ENCODE data around the gene HNF1A. TPM values are rescaled to one million over a fixed set of nuclear protein-coding genes. Genes with fewer than 3 reads are reported as not detected.

HNF1A gene
- total and polyA plus RNA-seq, 2 of the 13 experiments (the other 11 are each of a cell fraction or from before 2014, with no cell fraction given) = 13.4 to 34.7 TPM

- TF ChIP-seq ATM (IDR thresholded peaks at IDR 0.05; ENCODE audit: borderline replicate concordance) (no peak), ZNF652 (CRISPR knock-in tag; IDR thresholded peaks at IDR 0.05; ENCODE audit: borderline replicate concordance, low read depth) (no peak), HDAC6 (IDR thresholded peaks at IDR 0.05; ENCODE audit: low read depth, low read length) (no peak), ZSCAN9 (CRISPR knock-in tag; IDR thresholded peaks at IDR 0.05; ENCODE audit: borderline replicate concordance) (0 out of 2 replicates have a peak, but pooled peaks have one; percentile 31), SNRNP70 (IDR thresholded peaks at IDR 0.05; ENCODE audit: low read depth, low read length) (no peak), ZNF772 (CRISPR knock-in tag; IDR thresholded peaks at IDR 0.05) (0 out of 2 replicates have a peak, but pooled peaks have one; percentile 35), ZNF788 (CRISPR knock-in tag; IDR thresholded peaks at IDR 0.05; ENCODE audit: borderline replicate concordance) (0 out of 2 replicates have a peak, but pooled peaks have one; percentile 17), POLR2A (IDR thresholded peaks at IDR 0.05; ENCODE audit: insufficient read depth in 1 of 2, low read depth in 2 of 2, low read length in 2 of 2) (peak in 1 of 2 experiments; percentile 11; a peak in 1 of 4 replicates), MTERF4 (CRISPR knock-in tag; IDR thresholded peaks at IDR 0.05) (no peak), ZNF740 (CRISPR knock-in tag; IDR thresholded peaks at IDR 0.05) (no peak), MLLT10 (CRISPR knock-in tag; IDR thresholded peaks at IDR 0.05) (no peak), ZSCAN22 (CRISPR knock-in tag; IDR thresholded peaks at IDR 0.05) (no peak), ZNF644 (CRISPR knock-in tag; IDR thresholded peaks at IDR 0.05; ENCODE audit: low read depth) (no peak), FOXA1 (IDR thresholded peaks at IDR 0.05) (no peak), FOXA1 (CRISPR knock-in tag; IDR thresholded peaks at IDR 0.05) (peak; percentile 83), ZSCAN30 (CRISPR knock-in tag; IDR thresholded peaks at IDR 0.05) (no peak), ZNF296 (CRISPR knock-in tag; conservative IDR thresholded peaks at IDR 0.05) (no peak), GPBP1L1 (CRISPR knock-in tag; IDR thresholded peaks at IDR 0.05) (no peak), TBX2 (CRISPR knock-in tag; IDR thresholded peaks at IDR 0.05; ENCODE audit: borderline replicate concordance) (no peak), TEAD3 (CRISPR knock-in tag; optimal IDR thresholded peaks at IDR 0.05; ENCODE audit: borderline replicate concordance) (peak; percentile 23), ZNF629 (CRISPR knock-in tag; conservative IDR thresholded peaks at IDR 0.05) (0 out of 2 replicates have a peak, but pooled peaks have one; percentile 17)
- TF ChIP-seq, protein P1, sequence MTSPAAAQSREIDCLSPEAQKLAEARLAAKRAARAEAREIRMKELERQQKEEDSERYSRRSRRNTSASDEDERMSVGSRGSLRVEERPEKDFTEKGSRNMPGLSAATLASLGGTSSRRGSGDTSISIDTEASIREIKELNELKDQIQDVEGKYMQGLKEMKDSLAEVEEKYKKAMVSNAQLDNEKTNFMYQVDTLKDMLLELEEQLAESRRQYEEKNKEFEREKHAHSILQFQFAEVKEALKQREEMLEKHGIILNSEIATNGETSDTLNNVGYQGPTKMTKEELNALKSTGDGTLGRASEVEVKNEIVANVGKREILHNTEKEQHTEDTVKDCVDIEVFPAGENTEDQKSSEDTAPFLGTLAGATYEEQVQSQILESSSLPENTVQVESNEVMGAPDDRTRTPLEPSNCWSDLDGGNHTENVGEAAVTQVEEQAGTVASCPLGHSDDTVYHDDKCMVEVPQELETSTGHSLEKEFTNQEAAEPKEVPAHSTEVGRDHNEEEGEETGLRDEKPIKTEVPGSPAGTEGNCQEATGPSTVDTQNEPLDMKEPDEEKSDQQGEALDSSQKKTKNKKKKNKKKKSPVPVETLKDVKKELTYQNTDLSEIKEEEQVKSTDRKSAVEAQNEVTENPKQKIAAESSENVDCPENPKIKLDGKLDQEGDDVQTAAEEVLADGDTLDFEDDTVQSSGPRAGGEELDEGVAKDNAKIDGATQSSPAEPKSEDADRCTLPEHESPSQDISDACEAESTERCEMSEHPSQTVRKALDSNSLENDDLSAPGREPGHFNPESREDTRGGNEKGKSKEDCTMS (CRISPR knock-in tag; conservative IDR thresholded peaks at IDR 0.05) = no peak
- TF ChIP-seq, protein P2, sequence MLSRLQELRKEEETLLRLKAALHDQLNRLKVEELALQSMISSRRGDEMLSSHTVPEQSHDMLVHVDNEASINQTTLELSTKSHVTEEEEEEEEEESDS (CRISPR knock-in tag; IDR thresholded peaks at IDR 0.05; ENCODE audit: borderline replicate concordance) = no peak
- TF ChIP-seq, protein P3, sequence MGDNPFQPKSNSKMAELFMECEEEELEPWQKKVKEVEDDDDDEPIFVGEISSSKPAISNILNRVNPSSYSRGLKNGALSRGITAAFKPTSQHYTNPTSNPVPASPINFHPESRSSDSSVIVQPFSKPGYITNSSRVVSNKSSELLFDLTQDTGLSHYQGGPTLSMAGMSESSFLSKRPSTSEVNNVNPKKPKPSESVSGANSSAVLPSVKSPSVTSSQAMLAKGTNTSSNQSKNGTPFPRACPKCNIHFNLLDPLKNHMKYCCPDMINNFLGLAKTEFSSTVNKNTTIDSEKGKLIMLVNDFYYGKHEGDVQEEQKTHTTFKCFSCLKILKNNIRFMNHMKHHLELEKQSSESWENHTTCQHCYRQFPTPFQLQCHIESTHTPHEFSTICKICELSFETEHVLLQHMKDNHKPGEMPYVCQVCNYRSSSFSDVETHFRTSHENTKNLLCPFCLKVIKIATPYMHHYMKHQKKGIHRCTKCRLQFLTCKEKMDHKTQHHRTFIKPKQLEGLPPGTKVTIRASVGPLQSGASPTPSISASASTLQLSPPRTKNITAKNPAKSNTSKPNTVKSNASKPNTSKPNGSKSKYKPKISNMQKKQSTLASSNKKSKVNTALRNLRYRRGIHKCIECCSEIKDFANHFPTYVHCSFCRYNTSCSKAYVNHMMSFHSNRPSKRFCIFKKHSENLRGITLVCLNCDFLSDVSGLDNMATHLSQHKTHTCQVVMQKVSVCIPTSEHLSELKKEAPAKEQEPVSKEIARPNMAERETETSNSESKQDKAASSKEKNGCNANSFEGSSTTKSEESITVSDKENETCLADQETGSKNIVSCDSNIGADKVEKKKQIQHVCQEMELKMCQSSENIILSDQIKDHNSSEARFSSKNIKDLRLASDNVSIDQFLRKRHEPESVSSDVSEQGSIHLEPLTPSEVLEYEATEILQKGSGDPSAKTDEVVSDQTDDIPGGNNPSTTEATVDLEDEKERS (CRISPR knock-in tag; IDR thresholded peaks at IDR 0.05) = 0 out of 2 replicates have a peak, but pooled peaks have one; percentile 46
Observed at GRCh38 chr12:120981407-120981941, 3.1 kb downstream of the HNF1A start (continued).

Data from HepG2 (cell line).